GM19240 (cell line): ENCODE results near the gene TRAK1.

ENCODE experiments used
- DNase-seq: peaks from one replicate; pipeline ENCODE4 v3.0.0; 2011; ENCODE audit warnings: low spot score; ENCODE audit not compliant: insufficient read length

The TRAK1 gene

DNA sequence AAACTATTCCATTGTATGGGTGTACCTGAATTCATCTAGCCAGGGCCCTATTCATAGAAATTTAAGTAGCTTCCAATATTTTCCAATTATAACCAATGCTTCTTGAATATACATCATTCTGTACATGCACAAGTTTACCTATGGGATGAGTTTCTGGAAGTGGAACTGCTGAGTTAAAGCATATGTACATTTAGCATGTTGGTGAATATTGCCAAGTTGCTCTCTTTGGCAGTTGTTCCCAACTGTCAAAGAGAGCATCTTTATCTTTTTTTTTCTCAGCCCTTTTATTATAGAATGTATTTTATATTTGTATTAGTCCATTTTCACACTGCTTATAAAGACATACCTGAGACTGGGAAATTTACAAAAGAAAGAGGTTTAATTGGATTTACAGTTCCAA, 183.1 kb downstream of the TRAK1 start:
- no peak for DNase-seq

DNA sequence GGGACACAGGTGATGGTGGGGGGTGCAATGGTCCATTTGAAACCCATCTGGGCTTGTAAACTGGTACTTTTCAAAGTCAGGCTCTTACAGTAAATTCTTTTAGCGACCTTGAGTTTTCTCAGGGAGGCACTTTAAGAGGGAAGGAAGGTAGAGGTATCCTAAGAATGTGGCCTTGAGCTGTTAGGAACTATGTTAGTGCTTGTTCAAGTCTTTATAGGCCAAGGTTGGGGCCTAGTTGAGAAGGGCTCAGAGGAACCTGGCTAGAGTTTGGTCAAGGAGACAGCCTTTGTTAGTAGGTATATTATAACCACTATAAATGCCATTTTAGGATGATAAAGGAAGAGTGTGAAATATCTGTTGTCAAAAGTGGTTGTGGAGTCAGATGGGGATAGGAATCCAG, 184.1 kb downstream of the TRAK1 start:
- DNase-seq, result no peak
